IMR-90 (cell line): Measurements from ENCODE around the gene EIF3M. TPM values are rescaled to one million over a fixed set of nuclear protein-coding genes. Genes with fewer than 3 reads are reported as not detected.

Experiments
- polyA plus RNA-seq, 3 experiments: library from polyadenylated mRNA; depleted of rRNA; stranded (reverse); fragments of >200 nt; gene quantifications; 2 replicates each; pipeline ENCODE4 v1.2.3, GENCODE V29; 2012; ENCODE audit warnings: low replicate concordance in 1 of 3
- total RNA-seq: library from RNA; depleted of rRNA; stranded (reverse); fragments of >200 nt; gene quantifications from 2 replicates; pipeline ENCODE4 v1.2.3, GENCODE V29; 2012; rRNA removed

Gene EIF3M
- total and polyA plus RNA-seq, 2 of the 4 experiments (the other 2 are of a cell fraction) = 376 to 466 TPM

Other genes starting within 250 kb of the EIF3M start
- gene WT1, start 148.3 kb upstream of the EIF3M start, total RNA-seq = not detected in 2 replicates
- not detected in 2 replicates for gene WT1, start 148.3 kb upstream of the EIF3M start, polyA plus RNA-seq (2012; rRNA removed)
- gene CCDC73, start 210.8 kb downstream of the EIF3M start, total RNA-seq = not detected in 2 replicates
- not detected in 2 replicates for gene CCDC73, start 210.8 kb downstream of the EIF3M start, polyA plus RNA-seq (2012; rRNA removed)
- gene PRRG4, start 246.1 kb downstream of the EIF3M start, total RNA-seq = not detected in 2 replicates
- not detected in 2 replicates for gene PRRG4, start 246.1 kb downstream of the EIF3M start, polyA plus RNA-seq (2012; rRNA removed)